22Rv1 (cell line): ENCODE data around the gene ACOX1.

Experiments
- H3K27ac ChIP-seq: fragments of 450-650 bp; 2 replicates; pipeline ENCODE4 v1.5.1; 2017
- CTCF ChIP-seq: fragments of 450-650 bp; IDR thresholded peaks from 2 replicates; pipeline ENCODE4 v1.5.1; 2017; ENCODE audit warnings: mild to moderate bottlenecking
- ZFX ChIP-seq: fragments of 450-650 bp; IDR thresholded peaks from 2 replicates; pipeline ENCODE4 v1.6.1; 2017; ENCODE audit warnings: antibody characterized with exemption, borderline replicate concordance

ACOX1 gene

DNA sequence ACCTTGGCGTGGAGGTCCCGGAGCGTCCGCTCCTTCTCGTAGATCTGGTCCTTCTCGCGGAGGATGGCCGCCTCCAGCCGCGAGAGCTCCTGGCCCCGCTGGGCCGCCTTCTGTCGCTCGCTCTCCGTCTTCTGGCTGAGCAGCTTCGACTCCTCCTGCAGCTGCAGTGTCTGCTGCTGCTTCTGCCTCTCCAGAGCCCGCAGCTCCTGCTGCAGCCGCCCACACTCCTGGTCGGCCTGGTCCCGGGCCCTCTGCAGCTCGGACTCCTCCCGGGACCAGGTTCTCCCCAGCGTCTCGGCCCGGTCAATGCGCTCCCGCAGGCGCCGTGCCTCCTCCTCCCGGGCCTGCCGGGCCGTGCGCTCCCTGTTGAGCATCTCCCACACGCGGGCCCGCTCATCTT is 29.2 kb upstream of the ACOX1 start:
- TF ChIP-seq CTCF (no peak), ZFX (no peak)
- no peak overlapping the region for H3K27ac ChIP-seq

GRCh38 chr17:76007850-76008165 is 28.8 kb upstream of the ACOX1 start:
- no peak overlapping the region for H3K27ac ChIP-seq
- TF ChIP-seq CTCF: no peak
- TF ChIP-seq ZFX: no peak

DNA sequence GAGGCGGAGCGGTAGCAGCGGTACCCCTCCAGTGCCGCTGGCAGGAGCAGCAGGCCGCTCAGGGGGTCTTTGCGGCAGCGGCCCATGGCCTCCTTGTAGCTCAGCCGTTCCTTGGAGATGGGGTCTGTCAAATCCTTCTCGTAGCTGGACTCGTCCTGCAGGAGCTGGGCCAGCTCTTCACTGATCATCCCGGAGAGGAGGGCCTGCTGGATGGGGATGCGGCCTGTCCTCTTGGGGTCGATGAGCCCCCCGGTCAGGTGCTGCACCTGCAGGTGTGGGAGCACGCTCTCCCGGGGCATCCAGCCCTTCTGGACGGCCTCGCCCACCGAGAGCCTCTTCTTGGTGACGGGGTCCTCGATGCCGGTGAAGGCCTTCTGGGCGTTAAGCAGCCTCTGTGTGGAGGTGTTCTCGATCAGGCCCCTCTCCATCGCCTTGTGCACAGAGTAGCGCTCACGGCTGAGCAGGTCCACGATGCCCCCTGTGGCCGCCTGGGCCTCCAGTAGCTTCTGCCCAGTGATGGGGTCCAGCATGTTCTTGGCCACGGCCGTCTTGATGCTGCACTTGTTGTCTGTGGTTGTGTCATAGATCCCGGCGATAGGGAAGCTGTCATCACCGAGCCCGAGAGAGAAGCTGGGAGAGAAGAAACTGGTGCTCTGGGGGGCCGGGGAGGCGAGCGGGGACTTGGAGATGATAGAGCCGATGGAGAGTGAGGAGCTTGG is 28.3 kb upstream of the ACOX1 start:
- H3K27ac ChIP-seq: no peak overlapping the region
- no peak for TF ChIP-seq CTCF
- no peak for TF ChIP-seq ZFX

DNA sequence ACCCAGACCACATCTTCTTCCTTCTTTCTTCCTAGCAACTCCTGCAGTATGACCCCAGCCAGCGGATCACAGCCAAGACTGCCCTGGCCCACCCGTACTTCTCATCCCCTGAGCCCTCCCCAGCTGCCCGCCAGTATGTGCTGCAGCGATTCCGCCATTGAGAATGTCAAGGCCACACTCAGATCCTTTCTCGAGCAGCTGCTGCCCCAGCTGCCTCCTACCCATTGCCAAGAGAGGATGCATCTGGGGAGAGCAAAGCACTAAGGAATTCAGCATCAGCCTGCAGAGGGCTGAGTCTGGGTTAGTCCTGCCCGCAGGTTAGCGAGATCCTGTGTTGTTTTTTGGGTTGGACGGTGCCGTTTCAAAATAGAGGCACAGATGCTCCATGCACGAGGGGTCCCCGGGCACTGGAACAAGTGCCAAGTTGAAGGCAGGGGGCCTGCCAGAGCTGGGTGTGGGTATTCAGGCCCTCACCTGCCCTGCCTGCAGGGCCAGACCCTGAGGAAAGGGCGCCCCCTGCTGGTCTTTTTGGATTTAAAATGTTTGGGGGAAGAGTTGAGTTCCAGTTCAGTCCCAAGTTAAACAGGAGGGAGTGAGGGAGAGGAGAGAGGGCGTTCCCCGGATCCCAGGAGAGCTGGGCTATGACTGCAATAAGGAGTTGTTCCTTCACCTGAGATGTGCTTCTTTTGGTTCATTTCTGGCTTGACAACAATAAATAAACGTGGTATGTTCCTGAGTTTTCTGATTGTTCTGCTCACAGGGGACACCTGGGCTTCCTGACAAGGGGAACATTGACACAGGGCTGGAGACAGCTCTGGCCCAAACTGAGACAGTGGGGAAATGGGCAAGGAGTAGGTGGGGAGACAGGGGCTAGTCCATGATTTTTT is 26.5 kb upstream of the ACOX1 start:
- TF ChIP-seq CTCF (peak; percentile 91), ZFX (no peak)
- no peak overlapping the region for H3K27ac ChIP-seq

- no peak overlapping the region for H3K27ac ChIP-seq
- TF ChIP-seq ZFX: no peak
Measured at GRCh38 chr17:76004750-76005262, 25.8 kb upstream of the ACOX1 start.

- H3K27ac ChIP-seq: no peak overlapping the region
- TF ChIP-seq ZFX (no peak), CTCF (no peak)
Measured at GRCh38 chr17:76003915-76004314, 24.9 kb upstream of the ACOX1 start.

- no peak for TF ChIP-seq CTCF
- TF ChIP-seq ZFX: no peak
- H3K27ac ChIP-seq: no peak overlapping the region
Measured at GRCh38 chr17:76002100-76002499, 23.1 kb upstream of the ACOX1 start.
